H1 (cell line): ENCODE measurements around the gene ELAVL1. TPM values are rescaled to one million over a fixed set of nuclear protein-coding genes. Genes with fewer than 3 reads are reported as not detected.

Experiments used
- CTCF ChIA-PET: fragments of 300-600 bp; sonication (Branson Sonifier 250); formaldehyde crosslinking; loops from one replicate; lab custom pipeline; 2021; ENCODE audit not compliant: partially characterized antibody; lab: Charles Lee
- POLR2A ChIA-PET: fragments of 300-600 bp; sonication (Branson Sonifier 250); formaldehyde crosslinking; loops from one replicate; lab custom pipeline; 2021; ENCODE audit warnings: inconsistent platforms; ENCODE audit not compliant: partially characterized antibody; lab: Charles Lee
- DNase-seq, 2 experiments: peaks; one replicate each; pipeline versions ENCODE4 v3.0.0 to v3.0.0-alpha.2; 2010 to 2022; ENCODE audit warnings: low spot score in 2 of 2, low read depth in 1 of 2, mixed read lengths in 1 of 2
- FAIRE-seq: peaks from 2 replicates; lab custom pipeline; 2011; peaks lifted over from hg19 to GRCh38; lab: Jason Lieb, UNC
- H2AFZ ChIP-seq: 2 replicates; pipeline ENCODE4 v1.8.1; 2012; ENCODE audit warnings: low read length, inconsistent platforms
- H2AK5ac ChIP-seq: 2 replicates; pipeline ENCODE4 v1.6.1; 2013; ENCODE audit warnings: low read depth, low read length
- H2BK120ac ChIP-seq: replicated peaks from 2 replicates; pipeline ENCODE3; 2013; ENCODE audit warnings: low read depth, low read length, inconsistent platforms
- H2BK12ac ChIP-seq: 2 replicates; pipeline ENCODE4 v1.6.1; 2013; ENCODE audit warnings: low read depth, low read length
- H2BK15ac ChIP-seq: 2 replicates; pipeline ENCODE4 v1.6.1; 2013; ENCODE audit warnings: low read length
- H2BK20ac ChIP-seq: 2 replicates; pipeline ENCODE4 v1.6.1; 2013; ENCODE audit warnings: low read length
- H2BK5ac ChIP-seq: 2 replicates; pipeline ENCODE4 v1.6.1; 2013; ENCODE audit warnings: low read depth, low read length
- H3K14ac ChIP-seq: 2 replicates; pipeline ENCODE4 v1.6.1; 2013; ENCODE audit warnings: inconsistent platforms; ENCODE audit not compliant: insufficient read length
- H3K18ac ChIP-seq: 2 replicates; pipeline ENCODE4 v1.6.1; 2013; ENCODE audit warnings: low read length; ENCODE audit errors: extremely low read depth
- H3K23ac ChIP-seq: 2 replicates; pipeline ENCODE4 v1.6.1; 2013; ENCODE audit warnings: inconsistent platforms; ENCODE audit not compliant: insufficient read length
- H3K23me2 ChIP-seq: 2 replicates; pipeline ENCODE4 v1.6.1; 2013; ENCODE audit warnings: low read depth, low read length
- H3K27ac ChIP-seq: 2 replicates; pipeline ENCODE4 v1.6.1; 2011; ENCODE audit warnings: low read depth, low read length, inconsistent platforms
- H3K27me3 ChIP-seq, 4 experiments: replicated peaks in 1 of 4; 1 replicate in 1 of 4; 2 replicates in 3 of 4; pipeline versions ENCODE4 v1.6.1 to v1.8.1; 2011 to 2013; ENCODE audit warnings: low read length in 3 of 4, mild to moderate bottlenecking in 3 of 4, inconsistent platforms in 2 of 4, mixed read lengths in 2 of 4, moderate library complexity in 1 of 4; ENCODE audit not compliant: control insufficient read depth in 3 of 4, insufficient read depth in 3 of 4; ENCODE audit errors: extremely low read depth in 1 of 4
- H3K36me3 ChIP-seq, 4 experiments: 2 replicates each; pipeline versions ENCODE4 v1.6.1 to v1.8.1; 2011 to 2013; ENCODE audit warnings: mild to moderate bottlenecking in 4 of 4, low read length in 3 of 4, moderate library complexity in 2 of 4, control low read depth in 1 of 4, inconsistent platforms in 1 of 4; ENCODE audit not compliant: insufficient read depth in 4 of 4, control insufficient read depth in 2 of 4
- H3K4ac ChIP-seq: replicated peaks from 2 replicates; pipeline ENCODE3; 2013; ENCODE audit warnings: low read length, low read depth, mixed read lengths, inconsistent platforms; ENCODE audit not compliant: insufficient read length
- H3K4me1 ChIP-seq, 4 experiments: replicated peaks in 1 of 4; 1 replicate in 1 of 4; 2 replicates in 3 of 4; pipeline versions ENCODE4 v1.6.1 to v1.8.1; 2011 to 2013; ENCODE audit warnings: low read length in 3 of 4, inconsistent platforms in 2 of 4, mixed read lengths in 1 of 4; ENCODE audit not compliant: insufficient read depth in 4 of 4, control insufficient read depth in 3 of 4
- H3K4me2 ChIP-seq, 2 experiments: 2 replicates each; pipeline versions ENCODE4 v1.6.1 to v1.8.1; 2011 to 2013; ENCODE audit warnings: low read depth in 2 of 2, low read length in 2 of 2, control low read depth in 1 of 2, inconsistent platforms in 1 of 2, mild to moderate bottlenecking in 1 of 2; ENCODE audit not compliant: insufficient read depth in 1 of 2
- H3K4me3 ChIP-seq, 4 experiments: fragments of 200-600, 300-600 bp in 1 of 4; sonication (generic), shearing (Covaris generic), sonication (Bioruptor Twin) in 1 of 4; 2 replicates each; pipeline versions ENCODE4 v1.5.1 to v1.8.1; 2011 to 2016; ENCODE audit warnings: low read length in 4 of 4, low read depth in 3 of 4, control low read depth in 2 of 4, inconsistent platforms in 2 of 4, mild to moderate bottlenecking in 2 of 4, mixed read lengths in 1 of 4, moderate library complexity in 1 of 4; ENCODE audit not compliant: insufficient read depth in 2 of 4; ENCODE audit errors: extremely low read depth in 1 of 4
- H3K56ac ChIP-seq: replicated peaks from 2 replicates; pipeline ENCODE3; 2013; ENCODE audit warnings: low read depth, mild to moderate bottlenecking, mixed read lengths, low read length, inconsistent platforms; ENCODE audit not compliant: insufficient read length
- H3K79me1 ChIP-seq: 2 replicates; pipeline ENCODE4 v1.6.1; 2013; ENCODE audit warnings: low read depth, low read length, control low read depth
- H3K79me2 ChIP-seq, 2 experiments: 2 replicates each; pipeline versions ENCODE4 v1.6.1 to v1.8.1; 2012 to 2013; ENCODE audit warnings: low read length in 2 of 2, mild to moderate bottlenecking in 2 of 2, inconsistent platforms in 1 of 2; ENCODE audit not compliant: insufficient read depth in 2 of 2, control insufficient read depth in 1 of 2
- H3K9ac ChIP-seq, 4 experiments: replicated peaks in 1 of 4; 1 replicate in 1 of 4; 2 replicates in 3 of 4; pipeline versions ENCODE4 v1.6.1 to v1.8.1; 2011 to 2013; ENCODE audit warnings: low read depth in 3 of 4, low read length in 3 of 4, control low read depth in 2 of 4, mild to moderate bottlenecking in 2 of 4, moderate library complexity in 2 of 4, inconsistent platforms in 1 of 4; ENCODE audit errors: extremely low read depth in 1 of 4
- H3K9me3 ChIP-seq, 2 experiments: 2 replicates each; pipeline versions ENCODE4 v1.6.1 to v1.8.1; 2012 to 2013; ENCODE audit warnings: mild to moderate bottlenecking in 2 of 2, moderate library complexity in 2 of 2, control low read depth in 1 of 2, inconsistent platforms in 1 of 2, low read depth in 1 of 2, low read length in 1 of 2, mixed read lengths in 1 of 2; ENCODE audit not compliant: insufficient read depth in 2 of 2
- H4K20me1 ChIP-seq, 2 experiments: replicated peaks in 1 of 2; 2 replicates each; pipeline versions ENCODE3 to v1.8.1; 2011 to 2013; ENCODE audit warnings: inconsistent platforms in 2 of 2, low read length in 2 of 2, mild to moderate bottlenecking in 1 of 2; ENCODE audit not compliant: insufficient read depth in 2 of 2, control insufficient read depth in 1 of 2
- H4K5ac ChIP-seq: 2 replicates; pipeline ENCODE4 v1.6.1; 2013; ENCODE audit warnings: low read length, low read depth, mixed read lengths, inconsistent platforms; ENCODE audit not compliant: insufficient read length
- H4K8ac ChIP-seq: 2 replicates; pipeline ENCODE4 v1.8.0; 2013; ENCODE audit warnings: mild to moderate bottlenecking, moderate library complexity, low read length, inconsistent platforms; ENCODE audit not compliant: insufficient read depth; ENCODE audit errors: extremely low read depth
- H4K91ac ChIP-seq: replicated peaks from 2 replicates; pipeline ENCODE3; 2013; ENCODE audit warnings: low read length, mixed read lengths, inconsistent platforms; ENCODE audit not compliant: insufficient read length
- BACH1 ChIP-seq: IDR thresholded peaks from 2 replicates; pipeline ENCODE4 v1.6.1; 2012; ENCODE audit warnings: low read length, improper control_type of control experiment
- CHD1 ChIP-seq: IDR thresholded peaks from 2 replicates; pipeline ENCODE4 v1.6.1; 2012; ENCODE audit warnings: low read depth, low read length, improper control_type of control experiment
- CHD2 ChIP-seq: IDR thresholded peaks from 2 replicates; pipeline ENCODE4 v1.6.1; 2012; ENCODE audit warnings: low read length, improper control_type of control experiment
- EGR1 ChIP-seq: IDR thresholded peaks from 2 replicates; pipeline ENCODE4 v1.6.1; 2011; ENCODE audit warnings: low read depth, low read length, borderline replicate concordance
- EP300 ChIP-seq, 2 experiments: IDR thresholded peaks; 1 replicate in 1 of 2; 2 replicates in 1 of 2; pipeline ENCODE4 v1.6.1; 2011 to 2012; ENCODE audit warnings: low read depth in 2 of 2, low read length in 2 of 2, mild to moderate bottlenecking in 2 of 2, borderline replicate concordance in 1 of 2, inconsistent platforms in 1 of 2, moderate library complexity in 1 of 2
- GTF2F1 ChIP-seq: IDR thresholded peaks from 2 replicates; pipeline ENCODE4 v1.6.1; 2012; ENCODE audit warnings: low read depth, low read length, improper control_type of control experiment, borderline replicate concordance
- JUND ChIP-seq: IDR thresholded peaks from 2 replicates; pipeline ENCODE4 v1.6.1; 2011; ENCODE audit warnings: mild to moderate bottlenecking, improper control_type of control experiment, low read length
- RFX5 ChIP-seq: IDR thresholded peaks from 2 replicates; pipeline ENCODE4 v1.6.1; 2011; ENCODE audit warnings: low read depth, low read length, improper control_type of control experiment, borderline replicate concordance
- SIX5 ChIP-seq: IDR thresholded peaks from 2 replicates; pipeline ENCODE4 v1.6.1; 2011; ENCODE audit warnings: mild to moderate bottlenecking, low read depth, low read length
- TAF7 ChIP-seq: optimal IDR thresholded peaks from 2 replicates; pipeline ENCODE3; 2011; ENCODE audit warnings: low read depth, mild to moderate bottlenecking, inconsistent platforms, low read length, moderate library complexity, borderline replicate concordance
- TEAD4 ChIP-seq: IDR thresholded peaks from 2 replicates; pipeline ENCODE4 v1.6.1; 2012; ENCODE audit warnings: low read depth, low read length, inconsistent platforms, mixed read lengths
- ZNF274 ChIP-seq: IDR thresholded peaks from 2 replicates; pipeline ENCODE4 v1.7.0; 2012; ENCODE audit warnings: low read length, borderline replicate concordance; ENCODE audit errors: extremely low read depth
- WGBS, 2 experiments: shearing (Covaris generic) in 1 of 2; methylation state at CpG; one replicate each; pipeline versions ENCODE4 v1.1.6 to v1.1.7; 2013 to 2015; ENCODE audit warnings: low lambda C conversion rate in 2 of 2, mixed read lengths in 2 of 2, inconsistent platforms in 1 of 2, low coverage in 1 of 2, missing lambda C conversion rate in 1 of 2; ENCODE audit not compliant: insufficient replicate concordance in 2 of 2, insufficient coverage in 1 of 2, insufficient read length in 1 of 2; ENCODE audit errors: extremely low coverage in 1 of 2, missing lambda C conversion rate in 1 of 2; 5-methylcytosine and 5-hydroxymethylcytosine counted together
- polyA plus RNA-seq, 7 experiments: library from polyadenylated mRNA; depleted of rRNA in 3 of 7; stranded (reverse) in 5 of 7; unstranded in 2 of 7; fragments of >200 nt in 5 of 7; fragments of 200-250 nt in 2 of 7; gene quantifications; 1 replicate in 5 of 7; 2 replicates in 1 of 7; 4 replicates in 1 of 7; pipeline versions ENCODE4 v1.2.1 to v1.2.3, GENCODE V29; 2011 to 2013; ENCODE audit warnings: missing spikeins in 2 of 7, mixed read lengths in 2 of 7
- total RNA-seq: library from RNA; stranded (reverse); fragmentation: NEBNext Ultra II Directional; extraction: Animal tissue kit (Norgen Biotek cat#: 25700); gene quantifications from 2 replicates; pipeline ENCODE4 v1.2.1, GENCODE V29; 2021
- TF ChIP-seq, protein P1 (sequence below): IDR thresholded peaks from 2 replicates; pipeline ENCODE4 v1.6.1; 2011; ENCODE audit warnings: low read depth, mild to moderate bottlenecking, low read length; ENCODE audit not compliant: insufficient read depth

ELAVL1 gene
- total and polyA plus RNA-seq, 2 of the 8 experiments (the other 6 are each of a cell fraction or from before 2014, with no cell fraction given), result 56.7 to 163 TPM

DNA sequence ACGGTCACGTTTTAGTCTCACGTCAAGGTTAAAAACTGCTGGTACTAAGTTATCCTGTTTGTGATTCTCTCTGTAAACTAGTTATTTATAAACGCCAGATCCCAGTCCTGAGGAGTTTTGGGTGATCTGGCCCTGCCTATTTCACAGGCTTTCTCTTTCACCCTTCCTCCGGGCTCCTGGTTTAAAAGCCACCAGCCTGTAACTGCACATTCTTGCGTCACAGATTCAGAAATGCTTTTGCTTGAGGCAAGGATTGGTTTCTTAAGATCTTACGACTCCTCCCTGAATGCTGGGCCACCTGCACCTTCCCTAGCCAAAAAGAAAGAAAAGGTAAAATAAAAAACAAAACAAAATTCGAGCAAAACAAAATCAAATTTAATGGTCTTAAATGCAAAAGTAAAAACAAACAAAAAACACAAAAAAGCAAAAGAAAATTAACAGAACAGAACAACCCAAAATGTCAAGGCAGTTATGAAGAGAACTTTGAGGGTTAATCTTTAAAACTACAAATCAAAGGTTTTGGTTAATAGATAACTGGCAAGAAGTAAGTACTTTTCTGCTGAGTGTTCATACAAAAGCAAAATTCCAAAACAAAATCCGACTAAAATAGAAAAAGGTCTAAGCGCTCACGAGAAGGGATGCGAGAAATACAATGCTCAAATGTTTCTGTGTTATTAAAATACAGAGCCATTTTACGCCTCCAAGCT lies 43.4 kb downstream of the ELAVL1 start:
- Histone ChIP-seq H3K4me2 (no peak overlapping the region), H3K27me3 (no peaks in the 10 kb centered on the region), H2BK15ac (no peak overlapping the region), H3K18ac (no peak overlapping the region), H2BK12ac (no peak overlapping the region), H3K79me2 (no peaks in the 10 kb centered on the region), H3K23ac (no peak overlapping the region), H3K23me2 (no peaks in the 10 kb centered on the region), H2BK20ac (no peak overlapping the region), H3K27ac (no peak overlapping the region), H2AFZ (no peak overlapping the region), H4K5ac (no peak overlapping the region), H4K8ac (no peak overlapping the region), H3K4me3 (no peak overlapping the region), H3K14ac (no peak overlapping the region), H2AK5ac (no peak overlapping the region), H3K9me3 (no peaks in the 10 kb centered on the region), H2BK120ac (no peak overlapping the region), H3K79me1 (no peaks in the 10 kb centered on the region; the same call in 1 of the 2 replicates), H3K56ac (no peak overlapping the region), H4K91ac (no peak overlapping the region), H3K36me3 (peaks cover 24 to 60% (median 51%) of the 10 kb centered on the region in 4 experiments), H3K4me1 (no peaks in the 10 kb centered on the region), H2BK5ac (no peak overlapping the region), H3K9ac (no peak overlapping the region), H3K4ac (no peak overlapping the region), H4K20me1 (peaks cover 5% of the 10 kb centered on the region in 2 experiments)
- ChIA-PET POLR2A (no interaction called here), CTCF (interaction anchor here (0.7 kb wide), 1 partner anchor 18 kb away, joined by 5 read pairs; no protein-coding TSS in a partner anchor)
- no peak for DNase-seq
- FAIRE-seq, result no peak
- 89% methylated on average over 13 of the region's 13 CpGs; no CpG with 5 or more reads in 1 of the 2 experiments for WGBS, 2 experiments
- TF ChIP-seq GTF2F1, result no peak
- TF ChIP-seq BACH1, result no peak
- TF ChIP-seq CHD1, result no peak
- no peak for TF ChIP-seq SIX5
- no peak for TF ChIP-seq EGR1
- TF ChIP-seq ZNF274, result no peak
- TF ChIP-seq EP300 (IDR thresholded peaks at IDR 0.05; ENCODE audit: borderline replicate concordance in 1 of 2, low read depth in 2 of 2, low read length in 2 of 2), result no peak
- no peak for TF ChIP-seq RFX5
- TF ChIP-seq, protein P1, sequence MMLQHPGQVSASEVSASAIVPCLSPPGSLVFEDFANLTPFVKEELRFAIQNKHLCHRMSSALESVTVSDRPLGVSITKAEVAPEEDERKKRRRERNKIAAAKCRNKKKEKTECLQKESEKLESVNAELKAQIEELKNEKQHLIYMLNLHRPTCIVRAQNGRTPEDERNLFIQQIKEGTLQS, result no peak
- TF ChIP-seq TAF7, result no peak
- TF ChIP-seq TEAD4, result no peak
- no peak for TF ChIP-seq CHD2
- no peak for TF ChIP-seq JUND
